Transverse colon (tissue), 4 donors: ENCODE results near the gene TWIST2.

Source experiments
- CTCF ChIP-seq, 5 experiments: fragments of 200-600 bp in 3 of 5; fragments of 450-650 bp in 2 of 5; sonication (generic) in 3 of 5; IDR thresholded peaks; 1 replicate in 2 of 5; 2 replicates in 3 of 5; pipeline ENCODE4 v1.5.1; 2016 to 2017; ENCODE audit warnings: antibody characterized with exemption in 5 of 5, inconsistent platforms in 3 of 5, mild to moderate bottlenecking in 2 of 5, moderate library complexity in 1 of 5
- EP300 ChIP-seq: sonication (generic); formaldehyde crosslinking; IDR thresholded peaks from one replicate; pipeline ENCODE4 v1.6.1; 2017; ENCODE audit warnings: antibody characterized with exemption, low read depth
- POLR2AphosphoS5 ChIP-seq, 3 donors: sonication (generic); formaldehyde crosslinking; IDR thresholded peaks; one replicate each; pipeline ENCODE4 v1.6.1; 2016; ENCODE audit warnings: antibody characterized with exemption in 3 of 3

GRCh38 chr2:238939521-238940403 is 91.9 kb downstream of the TWIST2 start:
- TF ChIP-seq CTCF (IDR thresholded peaks at IDR 0.05) (no peak), POLR2AphosphoS5 (IDR thresholded peaks at IDR 0.05) (no peak), EP300 (no peak)
